ENCODE data around the gene VWA8. TPM values are rescaled to one million over a fixed set of nuclear protein-coding genes. Genes with fewer than 3 reads are reported as not detected.

Gene VWA8
- total and polyA plus RNA-seq, 12 donors = 7.5 to 71.6 (median 54.3) TPM

DNA sequence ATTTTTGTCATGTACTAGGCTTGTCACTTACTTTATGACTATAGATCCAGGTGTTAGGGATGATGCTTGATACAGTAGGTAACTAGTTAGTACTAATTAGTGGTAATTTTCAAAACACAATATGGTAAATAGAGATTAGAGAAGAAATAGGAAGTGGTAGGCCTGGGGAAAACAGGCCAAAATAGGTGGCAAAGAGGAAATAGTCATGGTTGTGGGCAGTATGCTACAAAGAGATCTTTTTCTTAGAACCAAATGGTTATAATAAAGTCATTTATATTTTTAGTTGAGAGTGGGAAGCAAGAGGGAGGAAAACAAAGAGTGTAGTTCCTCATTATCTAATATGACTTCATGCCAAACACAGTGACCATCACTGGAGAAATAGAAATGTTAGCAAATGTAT is 9.1 kb upstream of the VWA8 start:
- TF ChIP-seq, protein P1, sequence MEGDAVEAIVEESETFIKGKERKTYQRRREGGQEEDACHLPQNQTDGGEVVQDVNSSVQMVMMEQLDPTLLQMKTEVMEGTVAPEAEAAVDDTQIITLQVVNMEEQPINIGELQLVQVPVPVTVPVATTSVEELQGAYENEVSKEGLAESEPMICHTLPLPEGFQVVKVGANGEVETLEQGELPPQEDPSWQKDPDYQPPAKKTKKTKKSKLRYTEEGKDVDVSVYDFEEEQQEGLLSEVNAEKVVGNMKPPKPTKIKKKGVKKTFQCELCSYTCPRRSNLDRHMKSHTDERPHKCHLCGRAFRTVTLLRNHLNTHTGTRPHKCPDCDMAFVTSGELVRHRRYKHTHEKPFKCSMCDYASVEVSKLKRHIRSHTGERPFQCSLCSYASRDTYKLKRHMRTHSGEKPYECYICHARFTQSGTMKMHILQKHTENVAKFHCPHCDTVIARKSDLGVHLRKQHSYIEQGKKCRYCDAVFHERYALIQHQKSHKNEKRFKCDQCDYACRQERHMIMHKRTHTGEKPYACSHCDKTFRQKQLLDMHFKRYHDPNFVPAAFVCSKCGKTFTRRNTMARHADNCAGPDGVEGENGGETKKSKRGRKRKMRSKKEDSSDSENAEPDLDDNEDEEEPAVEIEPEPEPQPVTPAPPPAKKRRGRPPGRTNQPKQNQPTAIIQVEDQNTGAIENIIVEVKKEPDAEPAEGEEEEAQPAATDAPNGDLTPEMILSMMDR (IDR thresholded peaks at IDR 0.05) = no peak
- H3K27ac ChIP-seq = no peak overlapping the region
- intact Hi-C loops (cut with DNase I) = no loop called here
- H3K36me3 ChIP-seq = no peaks in the 10 kb centered on the region
- peaks cover 0 to 3% (median 0%) of the 10 kb centered on the region in 9 donors for H3K4me1 ChIP-seq
- DNase-seq = no peak
- no peak for ATAC-seq
- no peak overlapping the region for H3K4me3 ChIP-seq
- peaks cover 0 to 4% (median 0%) of the 10 kb centered on the region in 11 donors for H3K9me3 ChIP-seq
- no peaks in the 10 kb centered on the region for H3K27me3 ChIP-seq

DNA sequence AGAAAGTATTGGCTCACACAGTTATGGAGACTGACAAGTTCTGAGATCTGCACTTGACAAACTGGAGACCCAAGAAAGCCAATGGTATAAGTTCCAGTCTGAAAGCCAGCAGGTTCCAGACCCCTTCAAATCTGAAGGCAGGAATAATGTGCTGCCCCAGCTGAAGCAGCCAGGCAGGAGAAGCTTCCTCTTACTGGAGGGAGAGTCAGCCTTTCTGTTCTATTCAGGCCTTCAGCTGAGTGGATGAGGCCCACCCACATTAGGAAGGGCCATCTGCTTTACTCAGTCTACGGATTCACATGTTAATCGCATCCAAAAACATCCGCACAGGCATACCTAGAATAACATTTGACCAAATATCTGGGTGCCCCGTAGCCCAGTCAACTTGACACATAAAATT is 8.2 kb upstream of the VWA8 start:
- Histone ChIP-seq H3K4me1 (peaks cover 0 to 3% (median 0%) of the 10 kb centered on the region in 9 donors), H3K27ac (no peak overlapping the region), H3K9me3 (peaks cover 0 to 4% (median 0%) of the 10 kb centered on the region in 11 donors), H3K27me3 (no peaks in the 10 kb centered on the region), H3K36me3 (no peaks in the 10 kb centered on the region), H3K4me3 (no peak overlapping the region)
- 78 to 97% methylated on average over 4 of the region's 4 CpGs for WGBS, 2 donors
- DNase-seq (no peak), ATAC-seq (no peak)
- intact Hi-C loops (cut with DNase I) = loop anchor here in 4 of 10 donors (10.0 kb wide), 4 partner anchors 66 to 304 kb away; no protein-coding TSS in a partner anchor
- TF ChIP-seq, protein P1 (IDR thresholded peaks at IDR 0.05) = no peak

DNA sequence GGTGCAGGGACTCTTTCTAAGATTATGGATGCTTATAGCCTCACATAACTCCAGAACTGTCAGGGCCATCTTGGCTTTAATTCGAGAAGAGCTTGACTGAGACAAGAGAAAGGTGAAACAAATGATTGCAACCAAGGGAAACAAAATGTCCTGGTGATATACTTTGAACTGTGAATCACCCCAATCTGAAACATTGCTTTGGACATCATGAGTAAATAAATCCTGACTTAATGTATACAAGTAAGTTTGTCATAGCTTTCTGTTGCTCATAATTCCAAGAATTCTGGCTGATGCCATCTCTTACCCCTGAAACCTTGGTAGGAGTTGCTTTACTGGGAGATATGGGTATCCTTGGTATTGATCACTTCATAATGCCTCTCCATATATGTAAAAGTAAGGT is 5.8 kb upstream of the VWA8 start:
- 89 to 90% methylated on average over 1 of the region's 1 CpG for WGBS, 2 donors

DNA sequence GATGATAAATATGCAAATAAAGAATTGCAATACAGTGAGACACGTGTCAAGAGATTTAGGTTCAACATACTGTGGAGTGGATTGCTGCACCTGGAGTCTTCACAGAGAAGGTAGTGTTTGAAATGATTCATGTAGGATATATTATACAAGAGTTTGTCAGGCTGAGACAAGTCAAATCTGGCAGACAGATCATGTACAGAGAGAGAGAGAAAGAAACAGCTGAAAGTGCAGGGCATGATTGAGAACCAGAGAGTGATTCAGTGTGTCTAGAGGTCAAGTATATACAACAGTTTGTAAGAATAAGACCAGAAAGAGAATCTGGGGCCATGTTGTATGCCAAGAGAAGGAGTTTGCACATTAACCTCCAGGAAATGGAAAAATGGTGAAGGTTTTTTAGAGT is 2.1 kb upstream of the VWA8 start:
- intact Hi-C loops (cut with DNase I) = loop anchor here in 6 of 10 donors (5.0 to 10.0 kb wide), 7 partner anchors 72 to 298 kb away; no protein-coding TSS in a partner anchor
- H3K27ac ChIP-seq = no peak overlapping the region
- no peaks in the 10 kb centered on the region for H3K36me3 ChIP-seq
- ATAC-seq (no peak), DNase-seq (no peak)
- H3K4me1 ChIP-seq = peaks cover 6 to 31% (median 23%) of the 10 kb centered on the region in 9 donors
- H3K27me3 ChIP-seq = no peaks in the 10 kb centered on the region
- no peak overlapping the region for H3K4me3 ChIP-seq
- WGBS, 2 donors = 89 to 93% methylated on average over 1 of the region's 1 CpG
- TF ChIP-seq, protein P1 (IDR thresholded peaks at IDR 0.05) = no peak
- no peaks in the 10 kb centered on the region for H3K9me3 ChIP-seq

More for the DNA sequence above, 5.8 kb upstream of the VWA8 start:
- Histone ChIP-seq H3K27me3 (no peaks in the 10 kb centered on the region), H3K9me3 (peaks cover 0 to 4% (median 0%) of the 10 kb centered on the region in 11 donors), H3K4me1 (peaks cover 0 to 5% (median 4%) of the 10 kb centered on the region in 9 donors), H3K27ac (no peak overlapping the region), H3K36me3 (no peaks in the 10 kb centered on the region), H3K4me3 (no peak overlapping the region)
- no peak for ATAC-seq
- intact Hi-C loops (cut with DNase I) = loop anchor here in 4 of 10 donors (10.0 kb wide), 4 partner anchors 68 to 302 kb away; no protein-coding TSS in a partner anchor
- DNase-seq = no peak
- TF ChIP-seq, protein P1 (IDR thresholded peaks at IDR 0.05) = no peak

Measured in heart right ventricle (tissue), 16 donors.